T-cell (primary cell): ENCODE measurements around the gene CALCOCO2. TPM values are rescaled to one million over a fixed set of nuclear protein-coding genes. Genes with fewer than 3 reads are reported as not detected.

Experiments used
- ATAC-seq, 4 experiments: fragments of 200-7000 bp in 3 of 4; fragments of 150-1000 bp in 1 of 4; cut with Tn5 transposase; replicated peaks in 1 of 4; 1 replicate in 3 of 4; 2 replicates in 1 of 4; pipeline ENCODE4 v1.10.0; 2021; ENCODE audit warnings: moderate library complexity in 3 of 4, mild to moderate bottlenecking in 2 of 4, moderate number of reproducible peaks in 1 of 4
- CTCF ChIA-PET, 2 donors: fragments of 300-600 bp; sonication (Branson Sonifier 250); formaldehyde crosslinking; loops; one replicate each; lab custom pipeline; 2022; ENCODE audit warnings: antibody characterized with exemption in 2 of 2; lab: Charles Lee
- POLR2A ChIA-PET, 2 donors: fragments of 300-600 bp; sonication (Branson Sonifier 250); formaldehyde crosslinking; loops; one replicate each; lab custom pipeline; 2022; ENCODE audit warnings: antibody characterized with exemption in 2 of 2; lab: Charles Lee
- DNase-seq, 35 experiments: peaks; one replicate each; pipeline versions ENCODE4 v3.0.0 to v3.0.0-alpha.2; 2013 to 2023
- H3K27ac ChIP-seq: one replicate; pipeline ENCODE4 v1.5.1; 2013; ENCODE audit warnings: low read length
- H3K27me3 ChIP-seq, 2 experiments: replicated peaks in 1 of 2; 1 replicate in 1 of 2; 2 replicates in 1 of 2; pipeline versions ENCODE4 v1.6.1 to v1.7.0; 2013; ENCODE audit warnings: low read length in 1 of 2, mixed read lengths in 1 of 2; ENCODE audit not compliant: control insufficient read depth in 2 of 2, insufficient read depth in 2 of 2; ENCODE audit errors: extremely low read depth in 1 of 2
- H3K36me3 ChIP-seq, 2 donors: 1 replicate in 1 of 2; 2 replicates in 1 of 2; pipeline versions ENCODE4 v1.6.1 to v1.7.0; 2013; ENCODE audit warnings: low read length in 1 of 2; ENCODE audit not compliant: control insufficient read depth in 2 of 2, insufficient read depth in 1 of 2; ENCODE audit errors: extremely low read depth in 1 of 2
- H3K4me1 ChIP-seq, 2 experiments: 1 replicate in 1 of 2; 2 replicates in 1 of 2; pipeline versions ENCODE4 v1.6.1 to v1.7.0; 2013; ENCODE audit warnings: low read length in 2 of 2, mixed read lengths in 1 of 2; ENCODE audit not compliant: insufficient read depth in 2 of 2, control insufficient read depth in 1 of 2; ENCODE audit errors: extremely low read depth in 1 of 2
- H3K4me3 ChIP-seq, 2 donors: 1 replicate in 1 of 2; 2 replicates in 1 of 2; pipeline versions ENCODE4 v1.5.1 to v1.7.0; 2013; ENCODE audit warnings: mild to moderate bottlenecking in 2 of 2, low read length in 1 of 2, moderate library complexity in 1 of 2; ENCODE audit not compliant: control insufficient read depth in 1 of 2; ENCODE audit errors: extremely low read depth in 1 of 2
- H3K9me3 ChIP-seq: 2 replicates; pipeline ENCODE4 v1.7.0; 2013
- H3K27ac Mint-ChIP-seq, 2 donors: one replicate each; pipeline ENCODE4 v1.8.0; 2020 to 2021; ENCODE audit warnings: mild to moderate bottlenecking in 2 of 2, mixed read lengths in 2 of 2
- H3K27me3 Mint-ChIP-seq, 2 donors: one replicate each; pipeline ENCODE4 v1.8.0; 2021 to 2022; ENCODE audit warnings: mixed read lengths in 2 of 2
- H3K36me3 Mint-ChIP-seq: one replicate; pipeline ENCODE4 v1.8.0; 2021; ENCODE audit warnings: mixed read lengths
- H3K4me1 Mint-ChIP-seq, 3 donors: one replicate each; pipeline ENCODE4 v1.8.0; 2020 to 2022; ENCODE audit warnings: mixed read lengths in 3 of 3, mild to moderate bottlenecking in 1 of 3
- H3K4me3 Mint-ChIP-seq, 3 donors: one replicate each; pipeline ENCODE4 v1.8.0; 2020 to 2022; ENCODE audit warnings: mild to moderate bottlenecking in 3 of 3, mixed read lengths in 3 of 3, moderate library complexity in 3 of 3
- H3K9me3 Mint-ChIP-seq, 3 donors: one replicate each; pipeline ENCODE4 v1.8.0; 2020 to 2022; ENCODE audit warnings: mixed read lengths in 3 of 3
- WGBS: methylation state at CpG from one replicate; pipeline ENCODE4 v1.1.5; 2013; ENCODE audit warnings: missing lambda C conversion rate; ENCODE audit not compliant: insufficient coverage; 5-methylcytosine and 5-hydroxymethylcytosine counted together
- total RNA-seq, 35 experiments: library from RNA in 6 of 35; stranded (reverse) in 6 of 35; fragments of 120-200 nt in 1 of 35; gene quantifications; one replicate each; pipeline versions ENCODE4 v1.2.1 to v1.2.4 and lab custom pipeline; 2013 to 2026

Gene CALCOCO2
- total RNA-seq, 5 donors from 2014 or later (not counting 1 experiment from before 2014, with no cell fraction given): 103 to 161 (median 129) TPM

GRCh38 chr17:48892940-48893645 lies 62.3 kb downstream of the CALCOCO2 start:
- ChIA-PET POLR2A (interaction anchor here in 1 of 2 donors (0.8 to 1.0 kb wide), 4 partner anchors 15 to 52 kb away, joined by 3 to 5 read pairs (median 4); partner anchors contain the start of gene SNF8), CTCF (interaction anchor here in 1 of 2 donors (0.8 to 3.6 kb wide), 5 partner anchors 9 to 56 kb away, joined by 3 to 18 read pairs (median 5); no protein-coding TSS in a partner anchor)
- no peak for ATAC-seq
- no peaks in the 10 kb centered on the region for H3K27me3 Mint-ChIP-seq
- no peaks in the 10 kb centered on the region for H3K9me3 ChIP-seq
- H3K36me3 ChIP-seq: peaks cover 0 to 25% of the 10 kb centered on the region in 2 donors
- peak overlapping the region; percentile 93 for H3K27ac ChIP-seq
- under 1% methylated on average over 13 of the region's 24 CpGs for WGBS
- no peaks in the 10 kb centered on the region for H3K9me3 Mint-ChIP-seq
- peak overlapping the region; percentile 91 to 93 for H3K27ac Mint-ChIP-seq
- H3K27me3 ChIP-seq: no peaks in the 10 kb centered on the region
- peaks cover 4 to 20% of the 10 kb centered on the region in 2 experiments for H3K4me1 ChIP-seq
- H3K4me3 ChIP-seq: peak overlapping the region; percentile 61 to 81
- H3K4me3 Mint-ChIP-seq: peak overlapping the region; percentile 83 to 92 (median 88)
- H3K36me3 Mint-ChIP-seq: peaks cover 18% of the 10 kb centered on the region
- peaks cover 23 to 31% (median 28%) of the 10 kb centered on the region in 3 donors for H3K4me1 Mint-ChIP-seq
- peak in 6 of 35 experiments; percentile 1 to 38 (median 8) for DNase-seq

- ATAC-seq: no peak
- peak overlapping the region; percentile 93 for H3K27ac ChIP-seq
These were observed 63.0 kb downstream of the CALCOCO2 start for GRCh38 chr17:48893646-48894508.

DNA sequence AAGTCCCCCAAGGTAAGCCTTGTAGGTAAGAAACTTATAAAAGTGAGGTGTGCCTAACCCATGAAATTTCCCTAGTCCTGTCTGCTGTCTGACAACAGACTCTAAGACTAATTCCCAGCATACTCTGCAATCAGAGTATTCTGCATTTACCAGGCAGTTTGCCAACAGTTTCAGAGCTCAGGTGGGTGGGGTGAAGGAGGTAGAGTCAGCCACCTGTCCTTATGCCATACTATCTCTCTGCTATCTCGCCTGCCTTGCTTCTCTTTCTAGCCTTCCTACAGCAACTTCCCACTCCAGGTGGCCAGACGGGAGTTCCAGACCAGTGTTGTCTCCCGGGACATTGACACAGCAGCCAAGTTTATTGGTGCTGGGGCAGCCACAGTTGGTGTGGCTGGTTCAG lies 64.1 kb downstream of the CALCOCO2 start:
- ATAC-seq (no peak), DNase-seq (no peak)
- Histone ChIP-seq H3K9me3 (no peaks in the 10 kb centered on the region), H3K4me3 (no peak overlapping the region), H3K36me3 (peaks cover 0 to 25% of the 10 kb centered on the region in 2 donors), H3K4me1 (peaks cover 4 to 20% of the 10 kb centered on the region in 2 experiments), H3K27me3 (no peaks in the 10 kb centered on the region), H3K27ac (no peak overlapping the region)
- H3K27ac Mint-ChIP-seq: no peak overlapping the region
- H3K4me3 Mint-ChIP-seq: no peak overlapping the region
- H3K9me3 Mint-ChIP-seq: no peaks in the 10 kb centered on the region
- no CpG with 5 or more reads among the region's 3 CpGs for WGBS
- H3K4me1 Mint-ChIP-seq: peaks cover 23 to 29% (median 28%) of the 10 kb centered on the region in 3 donors
- POLR2A ChIA-PET: interaction anchor here in 1 of 2 donors (0.6 kb wide), 1 partner anchor 788 kb away, joined by 4 read pairs; no protein-coding TSS in a partner anchor
- no peaks in the 10 kb centered on the region for H3K27me3 Mint-ChIP-seq
- peaks cover 23% of the 10 kb centered on the region for H3K36me3 Mint-ChIP-seq
- CTCF ChIA-PET: interaction anchor here in 1 of 2 donors (1.2 to 3.6 kb wide), 2 partner anchors 11 to 56 kb away, joined by 3 to 18 read pairs; no protein-coding TSS in a partner anchor

More at GRCh38 chr17:48893646-48894508, 63.0 kb downstream of the CALCOCO2 start:
- Mint-ChIP-seq H3K36me3 (peaks cover 23% of the 10 kb centered on the region), H3K27me3 (no peaks in the 10 kb centered on the region), H3K4me1 (peaks cover 23 to 31% (median 28%) of the 10 kb centered on the region in 3 donors), H3K27ac (peak overlapping the region; percentile 91 to 93), H3K9me3 (no peaks in the 10 kb centered on the region), H3K4me3 (peak overlapping the region; percentile 83 to 92 (median 88))
- WGBS: 14% methylated on average over 1 of the region's 5 CpGs
- Histone ChIP-seq H3K36me3 (peaks cover 0 to 25% of the 10 kb centered on the region in 2 donors), H3K9me3 (no peaks in the 10 kb centered on the region), H3K4me1 (peaks cover 4 to 20% of the 10 kb centered on the region in 2 experiments), H3K4me3 (no peak overlapping the region), H3K27me3 (no peaks in the 10 kb centered on the region)
- DNase-seq: no peak
- ChIA-PET CTCF (interaction anchor here in 1 of 2 donors (1.2 to 3.6 kb wide), 2 partner anchors 10 to 55 kb away, joined by 3 to 18 read pairs; no protein-coding TSS in a partner anchor), POLR2A (interaction anchor here (0.6 to 1.0 kb wide), 3 partner anchors 12 to 789 kb away, joined by 3 to 4 read pairs (median 3); no protein-coding TSS in a partner anchor)

DNA sequence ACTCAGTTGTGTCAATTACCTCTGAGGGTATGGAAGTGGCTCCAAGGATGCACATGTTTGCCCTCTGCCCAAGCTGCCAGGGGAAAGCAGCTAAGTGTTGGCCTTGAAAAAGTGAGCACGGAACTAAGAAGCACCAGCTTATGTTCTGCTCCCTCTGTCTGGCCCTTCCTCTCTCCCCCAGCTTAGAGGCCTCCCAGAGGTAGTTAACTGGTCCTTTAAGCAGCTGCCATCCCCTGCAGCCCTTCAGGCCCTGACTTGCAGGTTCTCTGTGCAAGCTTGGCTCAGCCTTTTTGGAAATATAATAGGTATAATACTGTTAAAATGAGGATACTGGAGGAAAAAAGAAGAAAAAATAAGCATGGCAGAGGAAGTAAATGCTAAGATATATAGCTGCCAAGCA lies 70.4 kb downstream of the CALCOCO2 start:
- Histone ChIP-seq H3K4me1 (no peaks in the 10 kb centered on the region), H3K9me3 (no peaks in the 10 kb centered on the region), H3K27me3 (no peaks in the 10 kb centered on the region), H3K27ac (no peak overlapping the region), H3K4me3 (no peak overlapping the region), H3K36me3 (peaks cover 0 to 16% of the 10 kb centered on the region in 2 donors)
- WGBS: 80% methylated on average over 1 of the region's 1 CpG
- no peaks in the 10 kb centered on the region for H3K27me3 Mint-ChIP-seq
- no peaks in the 10 kb centered on the region for H3K4me1 Mint-ChIP-seq
- no peak overlapping the region for H3K27ac Mint-ChIP-seq
- H3K9me3 Mint-ChIP-seq: no peaks in the 10 kb centered on the region
- CTCF ChIA-PET: interaction anchor here in 1 of 2 donors (1.7 kb wide), 1 partner anchor 17 kb away, joined by 4 read pairs; no protein-coding TSS in a partner anchor
- POLR2A ChIA-PET: interaction anchor here in 1 of 2 donors (0.6 kb wide), 2 partner anchors 64 to 482 kb away, joined by 6 to 10 read pairs; no protein-coding TSS in a partner anchor
- peaks cover 14% of the 10 kb centered on the region for H3K36me3 Mint-ChIP-seq
- DNase-seq: no peak
- H3K4me3 Mint-ChIP-seq: no peak overlapping the region
- ATAC-seq: no peak

DNA sequence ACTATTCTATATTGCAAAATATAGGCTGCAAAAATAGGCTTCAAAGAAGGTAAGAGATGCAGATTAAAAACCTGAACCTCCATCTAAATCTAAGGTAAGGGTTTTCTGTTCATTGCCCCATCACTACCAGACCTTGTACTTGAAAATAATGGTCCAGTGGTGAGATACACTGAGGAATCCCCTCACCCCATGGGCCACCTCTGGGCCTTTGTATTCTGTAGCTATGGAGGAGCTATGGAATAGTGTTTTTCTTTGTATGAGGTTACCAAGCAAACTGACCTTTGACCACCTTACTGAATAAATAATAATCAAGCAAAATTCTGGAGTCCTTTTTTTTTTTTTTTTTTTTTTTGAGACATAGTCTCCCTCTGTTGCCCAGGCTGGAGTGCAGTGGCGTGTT lies 72.6 kb downstream of the CALCOCO2 start:
- H3K9me3 Mint-ChIP-seq: no peaks in the 10 kb centered on the region
- Histone ChIP-seq H3K27ac (no peak overlapping the region), H3K36me3 (no peaks in the 10 kb centered on the region), H3K4me1 (peaks cover 0 to 8% of the 10 kb centered on the region in 2 experiments), H3K27me3 (no peaks in the 10 kb centered on the region), H3K9me3 (no peaks in the 10 kb centered on the region), H3K4me3 (no peak overlapping the region)
- POLR2A ChIA-PET: interaction anchor here in 1 of 2 donors (0.6 to 0.7 kb wide), 2 partner anchors 19 to 21 kb away, joined by 6 to 13 read pairs; no protein-coding TSS in a partner anchor
- H3K27ac Mint-ChIP-seq: no peak overlapping the region
- H3K27me3 Mint-ChIP-seq: no peaks in the 10 kb centered on the region
- H3K36me3 Mint-ChIP-seq: peaks cover 2% of the 10 kb centered on the region
- no CpG with 5 or more reads among the region's 1 CpG for WGBS
- CTCF ChIA-PET: interaction anchor here (0.6 to 1.1 kb wide), 4 partner anchors 25 to 154 kb away, joined by 3 to 8 read pairs (median 3); no protein-coding TSS in a partner anchor
- DNase-seq: no peak
- ATAC-seq: no peak
- peaks cover 6 to 12% (median 7%) of the 10 kb centered on the region in 3 donors for H3K4me1 Mint-ChIP-seq
- H3K4me3 Mint-ChIP-seq: no peak overlapping the region
